ENCODE results near the gene ZNF865.
A peak's percentile ranks its signal among the peaks of the same experiment; 100 is the strongest.

Gene ZNF865

DNA sequence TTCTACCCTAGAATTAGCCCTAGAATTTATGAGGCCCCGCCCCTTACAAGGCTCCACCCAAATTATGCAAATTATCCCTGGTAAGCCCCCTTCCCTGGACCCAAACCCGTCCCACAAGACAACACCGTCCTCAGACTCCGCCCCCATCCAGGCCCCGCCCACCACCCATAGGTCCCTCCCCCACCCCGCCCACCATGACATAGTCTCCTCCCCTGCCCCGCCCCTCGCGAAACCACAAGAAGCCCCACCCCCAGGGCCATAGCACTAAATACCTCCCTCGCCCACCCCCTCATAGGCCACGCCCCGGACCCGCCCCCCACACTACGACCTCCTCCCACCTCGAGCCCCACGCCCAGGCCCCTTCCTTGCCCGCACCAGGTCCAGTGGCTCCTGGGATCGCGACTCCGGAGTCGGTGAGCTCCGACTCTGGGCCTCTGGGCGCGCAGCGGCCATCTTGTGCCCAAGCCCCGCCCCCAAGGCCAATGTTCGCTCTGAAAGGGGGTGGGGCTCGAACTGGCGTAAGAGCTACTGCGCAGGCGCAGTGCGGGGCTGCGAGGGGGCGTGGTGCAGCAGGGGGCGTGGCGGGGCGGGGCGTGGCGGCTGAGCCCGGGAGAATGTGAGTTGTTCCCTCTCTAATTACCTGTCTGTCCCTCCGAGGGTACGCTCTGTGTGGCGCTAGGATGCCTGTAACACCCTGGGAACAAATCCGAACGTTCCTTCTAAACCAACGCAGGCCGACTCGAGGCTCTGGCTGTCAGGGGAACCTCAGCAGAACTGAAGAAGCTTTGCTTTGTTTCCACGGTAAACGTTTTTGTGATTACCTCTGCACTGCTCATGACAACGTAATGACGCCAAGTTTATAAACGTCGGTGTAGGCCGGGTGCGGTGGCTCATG is 18.9 kb downstream of the ZNF865 start, which contains the start of gene ZNF784:
Gene ZNF784 (minus strand): TSS at position 458 of the 895 bp plus-strand sequence. CDS start 5 bp downstream, at position 453.
- Histone ChIP-seq H3K9ac (ENCODE audit: low read length) (peak within 1 kb of the TSS; percentile 86), H3K9me3 (replicated peaks; ENCODE audit: insufficient read depth, low read length) (no peaks in the 10 kb centered on the region), H3K27me3 (replicated peaks; ENCODE audit: insufficient read depth, low read length) (peaks cover 18% of the 10 kb centered on the region), H3K4me3 (ENCODE audit: low read length) (peak within 1 kb of the TSS; percentile 74), H3K9me2 (replicated peaks; ENCODE audit: insufficient read depth, low read length) (no peaks in the 10 kb centered on the region), H3F3A (ENCODE audit: insufficient read depth, low read length) (0 out of 2 replicates have a peak, but pooled peaks cover 9% of the 10 kb centered on the region), H3K27ac (ENCODE audit: low read length) (peak within 1 kb of the TSS; percentile 81), H2AFZ (ENCODE audit: low read length) (peak within 1 kb of the TSS; percentile 33), H3K79me2 (ENCODE audit: low read length) (no peaks in the 10 kb centered on the region; the same call in 1 of the 2 replicates), H3K4me2 (ENCODE audit: low read depth, low read length) (peak within 1 kb of the TSS; percentile 72), H3K4me1 (ENCODE audit: low read length) (no peaks in the 10 kb centered on the region), H4K20me1 (ENCODE audit: insufficient read depth, low read length) (no peaks in the 10 kb centered on the region), H3K36me3 (replicated peaks; ENCODE audit: insufficient read depth, low read length) (no peaks in the 10 kb centered on the region)
- DNase-seq: peak; percentile 93
- TF ChIP-seq EZH2 (optimal IDR thresholded peaks at IDR 0.05; ENCODE audit: low read depth, low read length) (no peak), CTCF (IDR thresholded peaks at IDR 0.05; ENCODE audit: low read length) (no peak), EZH2phosphoT487 (IDR thresholded peaks at IDR 0.05; ENCODE audit: low read length) (no peak)

DNA sequence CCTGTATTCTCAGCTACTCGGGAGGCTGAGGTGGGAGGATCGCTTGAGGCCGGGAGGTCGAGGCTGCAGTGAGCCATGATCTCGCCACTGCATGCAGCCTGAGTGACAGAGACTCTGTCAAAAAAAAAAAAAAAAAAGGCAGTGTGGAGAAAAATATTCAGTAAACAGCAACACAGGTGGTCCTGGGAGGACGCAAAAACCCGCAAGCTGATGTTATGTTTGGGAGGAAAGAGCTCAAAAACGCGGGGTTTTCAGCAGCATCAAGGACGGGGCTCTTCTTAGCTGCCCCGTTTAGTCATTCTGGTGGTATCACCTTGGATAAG is 19.5 kb downstream of the ZNF865 start:
- Histone ChIP-seq H3K9me3 (replicated peaks; ENCODE audit: insufficient read depth, low read length) (no peaks in the 10 kb centered on the region), H2AFZ (ENCODE audit: low read length) (peak overlapping the region; percentile 33), H3K9me2 (replicated peaks; ENCODE audit: insufficient read depth, low read length) (no peaks in the 10 kb centered on the region), H3K27ac (ENCODE audit: low read length) (no peak overlapping the region; the same call in 1 of the 2 replicates), H4K20me1 (ENCODE audit: insufficient read depth, low read length) (no peaks in the 10 kb centered on the region), H3K27me3 (replicated peaks; ENCODE audit: insufficient read depth, low read length) (peaks cover 23% of the 10 kb centered on the region), H3K9ac (ENCODE audit: low read length) (peak overlapping the region; percentile 28; the same call in 1 of the 2 replicates), H3K79me2 (ENCODE audit: low read length) (no peaks in the 10 kb centered on the region; the same call in 1 of the 2 replicates), H3K4me1 (ENCODE audit: low read length) (no peaks in the 10 kb centered on the region), H3K36me3 (replicated peaks; ENCODE audit: insufficient read depth, low read length) (no peaks in the 10 kb centered on the region), H3F3A (ENCODE audit: insufficient read depth, low read length) (0 out of 2 replicates have a peak, but pooled peaks cover 9% of the 10 kb centered on the region), H3K4me2 (ENCODE audit: low read depth, low read length) (peak overlapping the region; percentile 72), H3K4me3 (ENCODE audit: low read length) (peak overlapping the region; percentile 74)
- DNase-seq: no peak
- no peak for TF ChIP-seq EZH2 (optimal IDR thresholded peaks at IDR 0.05; ENCODE audit: low read depth, low read length)
- no peak for TF ChIP-seq CTCF (IDR thresholded peaks at IDR 0.05; ENCODE audit: low read length)
- TF ChIP-seq EZH2phosphoT487 (IDR thresholded peaks at IDR 0.05; ENCODE audit: low read length): no peak

- no peaks in the 10 kb centered on the region for H3K9me2 ChIP-seq (replicated peaks; ENCODE audit: insufficient read depth, low read length)
- H3K4me3 ChIP-seq (ENCODE audit: low read length): no peak overlapping the region
- no peak overlapping the region for H2AFZ ChIP-seq (ENCODE audit: low read length)
- DNase-seq: no peak
- H3K79me2 ChIP-seq (ENCODE audit: low read length): no peaks in the 10 kb centered on the region; the same call in 1 of the 2 replicates
- H3K4me1 ChIP-seq (ENCODE audit: low read length): no peaks in the 10 kb centered on the region
- H3K27ac ChIP-seq (ENCODE audit: low read length): no peak overlapping the region
- no peaks in the 10 kb centered on the region for H3K9me3 ChIP-seq (replicated peaks; ENCODE audit: insufficient read depth, low read length)
- no peaks in the 10 kb centered on the region for H4K20me1 ChIP-seq (ENCODE audit: insufficient read depth, low read length)
- H3K27me3 ChIP-seq (replicated peaks; ENCODE audit: insufficient read depth, low read length): peaks cover 23% of the 10 kb centered on the region
- no peaks in the 10 kb centered on the region for H3K36me3 ChIP-seq (replicated peaks; ENCODE audit: insufficient read depth, low read length)
- H3F3A ChIP-seq (ENCODE audit: insufficient read depth, low read length): 0 out of 2 replicates have a peak, but pooled peaks cover 9% of the 10 kb centered on the region
- no peak overlapping the region for H3K4me2 ChIP-seq (ENCODE audit: low read depth, low read length)
- no peak overlapping the region for H3K9ac ChIP-seq (ENCODE audit: low read length)
- TF ChIP-seq CTCF (IDR thresholded peaks at IDR 0.05; ENCODE audit: low read length): no peak
Observed at GRCh38 chr19:55626350-55626749, 20.9 kb downstream of the ZNF865 start.
